Stomach (tissue), 4 donors: ENCODE measurements around the gene HOXC4.

Source experiments
- CTCF ChIP-seq, 7 experiments: fragments of 450-650 bp in 4 of 7; fragments of 200-600 bp in 3 of 7; sonication (generic) in 3 of 7; IDR thresholded peaks; one replicate each; pipeline ENCODE4 v1.5.1; 2016 to 2019; ENCODE audit warnings: antibody characterized with exemption in 7 of 7, control low read depth in 2 of 7, mild to moderate bottlenecking in 1 of 7
- POLR2AphosphoS5 ChIP-seq, 3 donors: sonication (generic); formaldehyde crosslinking; IDR thresholded peaks; one replicate each; pipeline ENCODE4 v1.6.1; 2016; ENCODE audit warnings: antibody characterized with exemption in 3 of 3

GRCh38 chr12:54047160-54047963 is 6.3 kb upstream of the HOXC4 start:
- TF ChIP-seq POLR2AphosphoS5 (IDR thresholded peaks at IDR 0.05) (no peak), CTCF (IDR thresholded peaks at IDR 0.05) (no peak)
